Hematopoietic multipotent progenitor cell treated with erythropoietin and hydrocortisone succinate and interleukin-3 and kit ligand, for 6 days (in vitro differentiated cells): Measurements from ENCODE around the gene NINL.
"Not testable (repeated sequence)": the region's sequence is repeated elsewhere in the genome, so short reads cannot be mapped to it uniquely, and the experiment has no call there.

Experiments
- DNase-seq: peaks from one replicate; pipeline ENCODE4 v3.0.0-alpha.2; 2015

The NINL gene

DNA sequence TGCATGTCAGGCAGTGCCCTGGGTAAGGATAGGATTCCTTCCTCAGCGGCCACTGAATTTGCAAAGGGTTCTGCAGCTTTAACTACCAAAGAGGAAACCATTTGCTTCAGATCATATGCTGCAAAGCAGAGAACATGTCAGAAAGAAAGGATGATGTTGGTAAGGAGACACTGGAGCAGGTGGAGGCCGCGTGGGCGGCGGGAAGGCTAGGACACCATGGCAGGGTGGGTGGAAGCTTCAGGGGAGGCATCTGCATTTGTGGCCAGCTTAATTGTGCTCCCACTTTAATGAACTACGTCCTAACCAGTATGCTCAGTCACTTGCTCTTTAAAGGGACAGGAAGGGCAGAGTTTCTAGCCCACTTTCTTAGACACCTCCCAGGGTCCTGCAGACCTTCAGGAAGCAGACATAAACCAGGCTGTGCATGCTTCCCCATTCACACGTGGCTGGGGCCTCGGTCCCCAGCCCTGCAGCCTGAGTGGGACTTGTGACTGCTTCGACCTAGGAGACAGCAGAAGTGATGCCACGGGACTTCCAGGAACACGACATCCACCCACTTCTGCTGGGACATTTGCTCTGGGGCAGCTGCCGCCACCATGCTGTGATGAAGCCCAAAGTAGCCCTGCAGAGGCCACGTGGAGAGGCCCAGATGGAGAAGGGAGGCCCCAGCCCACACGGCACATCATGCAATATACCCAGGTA lies 101.7 kb downstream of the NINL start:
- no peak for DNase-seq

DNA sequence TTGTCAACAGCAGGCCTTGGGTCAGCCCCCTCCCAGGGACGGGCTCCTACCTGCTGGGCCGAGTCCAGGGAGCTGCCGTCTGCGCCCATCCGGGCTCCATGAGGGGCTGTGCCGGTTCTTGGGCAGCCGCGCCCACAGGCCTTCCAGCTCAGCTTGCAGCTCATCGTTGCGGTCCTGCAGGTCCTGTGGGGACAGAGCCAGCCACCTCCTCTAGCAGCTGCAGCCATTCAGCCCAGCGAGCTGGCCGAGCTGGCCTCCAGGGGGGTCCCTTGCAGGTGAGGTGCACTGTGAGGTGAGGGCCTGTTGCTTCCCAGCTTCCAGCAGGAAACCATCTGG lies 103.4 kb downstream of the NINL start:
- DNase-seq, result no peak

DNA sequence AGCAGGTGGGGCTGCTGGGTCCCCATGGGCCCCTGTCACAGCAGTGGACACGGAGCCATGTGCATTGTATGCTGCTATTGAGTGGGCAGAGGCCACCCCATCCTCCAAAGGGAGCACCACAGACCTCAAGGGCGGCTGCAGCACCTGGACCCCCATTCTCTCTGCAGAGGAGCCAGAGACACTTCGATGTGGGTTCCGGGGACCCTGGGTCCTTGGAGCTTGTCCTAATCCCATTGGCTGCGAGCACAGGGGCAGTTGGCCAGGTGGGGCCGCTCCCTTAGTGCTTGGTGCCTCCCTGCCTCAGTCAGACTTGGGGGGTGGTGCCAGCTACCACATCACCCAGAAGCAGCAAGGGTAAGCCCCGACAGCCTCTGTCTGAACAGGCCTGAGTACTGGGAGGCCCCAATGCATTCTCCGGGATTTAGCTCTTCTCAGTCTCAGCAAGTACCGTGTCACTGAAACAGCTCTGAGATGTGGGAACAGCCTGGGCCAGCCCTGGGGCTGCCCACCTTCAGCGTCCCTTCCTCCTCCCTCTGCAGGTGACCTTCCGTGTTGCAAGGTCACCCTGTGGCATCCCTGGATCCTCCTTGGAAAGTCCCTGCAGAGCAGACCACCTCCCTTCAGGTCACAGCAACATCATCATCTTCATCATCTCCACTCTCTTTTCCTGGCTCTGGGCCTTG lies 104.0 kb downstream of the NINL start:
- no peak for DNase-seq

DNA sequence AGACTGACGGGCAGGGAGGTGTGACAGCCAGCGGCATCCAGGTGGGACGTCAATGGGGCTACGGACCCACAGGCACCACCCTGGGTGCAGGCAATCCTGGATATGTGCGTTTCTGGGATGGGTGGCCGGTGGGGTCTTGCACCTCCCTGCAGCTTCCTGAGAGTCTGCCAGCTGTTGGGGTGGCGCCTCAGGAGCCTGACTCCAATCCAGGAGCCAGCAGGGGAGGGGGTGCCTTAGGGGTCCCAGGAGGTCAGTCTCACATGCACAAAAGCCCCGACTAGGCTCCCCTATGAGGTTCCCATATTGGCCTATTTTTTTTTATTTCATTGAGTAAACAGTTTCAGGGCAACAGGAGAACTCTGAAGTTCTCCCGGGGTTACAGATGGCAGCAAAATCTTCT lies 104.5 kb downstream of the NINL start:
- no peak for DNase-seq

DNA sequence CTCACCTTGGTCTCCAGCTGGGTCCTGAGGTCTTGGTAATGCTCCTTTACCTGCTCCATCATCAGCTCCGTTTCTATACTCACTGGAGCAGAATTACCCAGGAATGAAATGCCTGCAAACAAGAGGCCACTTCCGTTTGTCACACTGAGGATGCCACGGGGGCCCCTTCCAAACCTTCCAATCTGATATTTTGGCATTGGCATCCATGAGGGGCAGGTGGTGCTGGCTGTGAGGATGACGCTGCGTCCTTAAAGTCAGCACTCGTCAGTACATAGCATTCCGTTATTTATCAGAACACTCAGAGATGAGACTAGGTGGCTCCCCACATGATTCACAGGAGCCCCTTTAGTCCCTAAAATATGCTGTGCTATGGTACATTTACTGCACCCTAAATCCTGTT lies 105.2 kb downstream of the NINL start:
- no peak for DNase-seq

- no peak for DNase-seq
Measured at GRCh38 chr20:25479638-25480037, 105.7 kb downstream of the NINL start.

GRCh38 chr20:25478889-25479568 lies 106.3 kb downstream of the NINL start:
- DNase-seq, result no peak

DNA sequence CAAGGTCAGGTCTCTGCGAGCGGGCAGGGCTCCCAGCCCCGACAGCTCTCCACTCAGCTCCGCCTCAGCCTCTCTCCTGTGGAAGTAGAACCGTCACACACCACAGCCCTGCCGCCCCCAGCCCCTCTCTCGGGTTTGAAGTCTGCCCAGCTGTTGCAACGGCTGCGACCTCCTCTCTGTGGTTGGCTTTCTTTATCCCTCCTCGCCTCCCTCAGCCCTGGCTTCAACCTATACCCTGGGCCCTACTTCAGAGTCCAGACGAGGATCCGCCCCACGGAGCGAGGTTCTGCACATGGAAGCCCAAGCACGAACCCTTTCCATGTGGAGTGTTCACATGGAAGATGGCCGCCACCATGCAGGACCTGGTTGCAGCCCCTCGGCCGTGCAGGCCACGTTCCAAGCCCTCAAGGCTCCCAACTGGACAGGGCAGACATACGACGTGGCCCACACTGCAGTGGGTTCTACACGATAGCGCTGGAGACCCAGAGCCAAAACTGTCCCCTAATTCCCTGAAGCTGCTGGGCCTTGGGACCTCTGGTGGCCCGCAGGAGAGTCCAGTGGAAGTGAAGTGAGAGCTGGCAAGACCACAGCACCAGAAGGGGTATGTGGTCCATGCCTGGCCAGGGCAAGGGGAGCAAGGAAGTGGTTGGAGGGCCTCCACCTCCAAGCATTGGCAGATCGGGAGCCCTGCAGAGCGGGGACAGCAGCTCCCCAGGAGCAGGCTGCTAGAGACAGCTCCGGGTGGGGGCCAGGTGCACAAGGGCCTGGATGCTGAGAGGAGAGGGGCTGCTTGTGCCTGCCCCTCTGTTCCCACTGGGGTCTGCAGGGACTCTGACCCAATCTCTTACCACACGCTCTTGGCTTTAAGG lies 108.1 kb downstream of the NINL start:
- no peak for DNase-seq

DNA sequence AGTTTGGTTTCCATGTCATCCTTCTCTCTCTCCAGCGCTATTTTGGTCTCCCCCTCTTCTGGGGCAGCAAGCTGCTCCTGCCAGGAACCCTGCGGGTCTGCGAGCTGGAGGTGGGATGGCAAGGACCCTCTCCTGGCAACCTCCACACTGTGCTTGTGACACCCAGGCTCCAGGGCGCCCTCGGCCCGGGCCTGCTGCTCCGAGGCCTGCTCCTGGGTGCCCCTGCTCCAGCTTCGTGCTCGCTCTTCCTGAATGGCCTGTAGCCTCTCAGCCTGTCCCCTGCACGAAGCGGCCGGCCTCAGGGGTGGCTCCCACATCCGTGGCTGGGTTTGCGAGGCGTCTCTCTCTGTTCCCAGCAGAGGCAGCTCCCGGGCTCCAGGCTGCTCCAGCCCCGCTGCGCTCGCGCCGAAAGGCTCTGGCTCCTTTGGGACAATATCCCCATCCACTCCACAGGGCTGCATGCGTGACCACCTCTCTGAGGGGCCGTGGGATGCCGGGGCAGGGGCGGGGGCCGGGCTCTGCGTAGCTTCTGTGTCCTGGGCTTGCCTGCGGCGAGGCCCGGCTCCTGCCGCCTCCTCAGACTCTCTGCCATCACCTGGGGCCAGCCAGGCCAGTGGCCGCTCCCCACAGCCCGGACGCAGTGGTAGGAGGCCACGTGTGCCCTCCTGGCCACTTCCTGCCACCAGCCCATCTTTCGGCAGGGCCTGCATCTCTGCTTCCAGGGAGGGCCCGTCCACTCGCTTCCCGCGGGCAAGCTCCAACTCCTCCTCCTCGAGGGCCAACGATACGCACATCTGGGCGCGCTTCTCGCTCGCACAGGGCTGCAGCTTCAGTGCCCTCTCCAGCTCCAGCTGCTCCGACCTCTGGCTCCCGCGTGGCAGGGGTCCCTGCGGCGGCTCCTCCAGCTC lies 109.0 kb downstream of the NINL start:
- no peak for DNase-seq

DNA sequence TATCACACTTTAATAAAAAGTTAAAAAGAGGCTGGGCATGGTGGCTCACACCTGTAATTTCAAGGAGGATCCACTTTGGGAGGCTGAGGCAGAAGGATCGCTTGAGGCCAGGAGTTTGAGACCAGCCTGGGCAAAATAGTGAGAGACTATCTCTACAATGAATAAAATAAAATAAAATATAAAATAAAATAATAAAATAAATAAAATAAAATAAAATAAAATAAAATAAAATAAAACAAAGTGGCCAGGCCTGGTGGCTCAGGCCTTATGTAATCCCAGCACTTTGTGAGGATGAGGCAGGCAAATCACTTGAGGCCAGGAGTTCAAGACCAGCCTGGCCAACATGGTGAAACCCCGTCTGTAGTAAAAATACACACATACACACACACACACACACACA lies 112.0 kb downstream of the NINL start:
- DNase-seq, result not testable (repeated sequence)

DNA sequence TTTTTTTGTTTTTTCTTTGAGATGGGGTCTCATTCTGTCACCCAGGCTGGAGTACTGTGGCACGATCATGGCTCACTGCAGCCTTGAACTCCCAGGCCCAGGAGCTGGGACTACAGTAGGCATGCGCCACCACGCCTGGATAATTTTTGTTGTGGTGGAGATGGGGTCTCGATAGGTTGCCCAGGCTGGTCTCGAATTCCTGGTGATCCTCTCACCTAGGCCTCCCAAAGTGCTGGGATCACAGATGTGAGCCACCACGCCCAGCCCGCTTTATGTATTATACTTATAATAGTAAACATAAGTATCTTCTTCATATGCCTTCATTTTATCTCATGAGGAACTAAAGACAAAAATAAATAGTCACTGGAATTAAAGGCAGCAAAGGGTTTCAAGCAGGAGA lies 114.3 kb downstream of the NINL start:
- no peak for DNase-seq

DNA sequence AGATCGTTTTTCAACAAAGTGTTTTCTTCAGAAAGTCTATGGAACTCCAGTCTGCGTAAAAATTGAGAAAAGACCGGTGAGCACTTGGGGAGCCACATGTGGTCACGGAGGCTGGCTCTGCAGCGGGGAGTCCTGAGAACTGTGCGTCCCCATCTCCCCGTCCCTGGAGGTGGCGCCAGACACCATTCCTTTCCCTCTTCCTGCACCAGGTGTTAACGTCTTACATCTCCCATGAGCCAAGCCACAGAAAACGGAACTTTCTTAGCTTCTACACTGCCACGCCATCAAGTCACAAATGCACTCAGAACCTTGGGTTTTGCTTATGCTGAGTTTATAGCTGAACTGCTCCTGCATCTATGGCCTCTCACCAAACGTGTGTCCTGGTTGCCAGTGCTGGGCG lies 115.3 kb downstream of the NINL start:
- peak; percentile 56 for DNase-seq

GRCh38 chr20:25469558-25469957 lies 115.8 kb downstream of the NINL start:
- no peak for DNase-seq

DNA sequence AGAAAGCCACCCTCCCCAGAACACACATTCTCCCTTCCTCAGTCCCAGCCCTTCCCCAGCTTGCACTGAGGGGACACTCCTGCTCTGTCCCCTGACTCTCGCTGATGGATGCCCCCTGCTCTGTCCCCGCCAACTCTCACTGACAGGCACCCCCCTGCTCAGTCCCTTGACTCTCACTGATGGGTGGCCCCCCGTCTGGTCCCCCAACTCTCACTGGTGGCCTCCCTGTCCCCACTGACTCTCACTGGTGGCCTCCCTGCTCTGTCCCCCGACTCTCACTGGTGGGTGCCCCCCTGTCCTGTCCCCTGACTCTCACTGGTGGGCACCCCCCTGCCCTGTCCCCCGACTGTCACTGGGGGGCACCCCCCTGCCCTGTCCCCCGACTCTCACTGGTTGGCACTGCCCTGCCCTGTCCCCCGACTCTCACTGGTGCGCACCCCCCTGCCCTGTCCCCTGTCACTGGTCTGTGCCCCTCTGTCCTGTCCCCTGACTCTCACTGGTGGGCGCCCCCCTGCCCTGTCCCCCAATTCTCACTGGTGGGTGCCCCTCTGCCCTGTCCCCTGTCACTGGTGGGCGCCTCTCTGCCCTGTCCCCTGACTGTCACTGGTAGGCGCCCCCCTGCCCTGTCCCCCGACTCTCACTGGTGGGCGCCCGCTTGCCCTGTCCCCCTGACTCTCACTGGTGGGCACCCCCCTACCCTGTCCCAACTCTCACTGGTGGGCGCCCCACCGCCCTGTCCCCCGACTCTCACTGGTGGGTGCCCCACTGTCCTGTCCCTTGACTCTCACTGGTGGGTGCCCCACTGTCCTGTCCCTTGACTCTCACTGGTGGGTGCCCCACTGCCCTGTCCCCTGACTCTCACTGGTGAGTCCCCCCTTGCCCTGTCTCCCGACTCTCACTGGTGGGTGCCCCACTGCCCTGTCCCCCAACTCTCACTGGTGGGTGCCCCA lies 116.9 kb downstream of the NINL start:
- DNase-seq, result no peak

- no peak for DNase-seq
Measured at GRCh38 chr20:25467441-25467840, 117.9 kb downstream of the NINL start.

DNA sequence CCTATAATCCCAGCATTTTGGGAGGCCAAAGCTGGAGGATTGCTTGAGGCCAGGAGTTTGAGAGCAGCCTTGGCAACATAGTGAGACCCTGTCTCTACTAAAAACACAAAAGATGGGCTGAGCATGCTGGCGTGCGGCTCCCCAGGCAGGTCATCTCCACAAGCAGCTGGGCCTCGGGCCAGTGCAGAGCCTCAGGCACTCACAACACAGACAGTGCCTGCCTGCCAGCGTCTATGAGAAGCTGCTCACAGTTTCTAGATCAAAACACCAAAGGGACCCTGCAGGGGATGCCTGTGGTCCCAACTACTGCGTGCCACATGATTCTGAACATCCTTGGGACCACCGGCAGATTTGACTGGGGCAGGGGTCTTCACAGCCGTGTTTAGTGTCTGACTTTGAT lies 118.5 kb downstream of the NINL start:
- no peak for DNase-seq

- no peak for DNase-seq
Measured at GRCh38 chr20:25465243-25466135, 119.8 kb downstream of the NINL start.

- DNase-seq, result no peak
Measured at GRCh38 chr20:25464501-25465242, 120.7 kb downstream of the NINL start.
